Panc1 (cell line): ENCODE measurements around the gene NCKAP1.

Experiments
- POLR2AphosphoS5 ChIP-seq: IDR thresholded peaks from 2 replicates; pipeline ENCODE4 v1.6.1; 2012; ENCODE audit warnings: mild to moderate bottlenecking, low read depth, low read length, moderate library complexity
- SIN3A ChIP-seq: IDR thresholded peaks from 2 replicates; pipeline ENCODE4 v1.6.1; 2012; ENCODE audit warnings: low read depth, mild to moderate bottlenecking, low read length, moderate library complexity, borderline replicate concordance; ENCODE audit not compliant: insufficient read depth
- TF ChIP-seq, protein P1 (sequence below): fragments of 450-650 bp; IDR thresholded peaks from 2 replicates; pipeline ENCODE4 v1.5.1; 2017; ENCODE audit warnings: mild to moderate bottlenecking
- TF ChIP-seq, protein P2 (sequence below), 2 experiments: IDR thresholded peaks; 2 replicates each; pipeline ENCODE4 v1.6.1; 2011 to 2012; ENCODE audit warnings: low read depth in 2 of 2, control low read depth in 1 of 2, low read length in 1 of 2, mild to moderate bottlenecking in 1 of 2, moderate library complexity in 1 of 2; ENCODE audit not compliant: insufficient read depth in 1 of 2

DNA sequence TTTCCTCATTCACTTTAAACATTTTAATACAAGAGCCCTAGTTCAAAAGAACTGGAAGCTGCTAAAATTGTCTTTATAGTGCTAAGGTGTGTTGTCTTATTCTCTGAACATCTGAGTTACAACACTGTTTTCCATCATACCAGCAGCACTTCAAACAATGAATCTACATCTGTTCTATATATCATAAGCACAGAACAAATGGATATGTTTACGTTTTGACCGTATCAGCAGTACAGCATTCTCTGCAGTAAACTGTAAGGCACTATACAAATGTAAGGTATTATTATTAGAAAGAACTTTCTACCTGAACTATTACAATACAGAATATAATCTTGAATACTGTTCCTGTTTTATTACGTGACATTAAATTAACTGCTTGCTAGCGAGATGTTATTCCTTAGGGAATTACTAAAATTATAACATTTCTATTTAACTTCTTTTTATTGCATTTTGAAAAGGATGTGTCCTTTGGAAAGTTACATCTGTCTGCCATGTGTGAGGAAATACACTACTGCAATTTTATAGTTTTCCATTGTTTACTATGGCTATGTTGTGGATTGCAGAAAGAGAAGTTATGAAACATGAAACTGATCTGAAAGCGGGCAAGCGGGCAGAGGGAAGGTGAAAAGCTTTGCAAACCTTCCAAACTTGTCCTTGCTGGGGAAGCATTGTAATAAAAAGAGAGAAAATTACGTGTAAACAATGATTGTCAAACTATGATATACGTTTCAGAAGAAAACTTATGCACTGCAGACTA lies 13.7 kb downstream of the NCKAP1 start:
- TF ChIP-seq, protein P1, sequence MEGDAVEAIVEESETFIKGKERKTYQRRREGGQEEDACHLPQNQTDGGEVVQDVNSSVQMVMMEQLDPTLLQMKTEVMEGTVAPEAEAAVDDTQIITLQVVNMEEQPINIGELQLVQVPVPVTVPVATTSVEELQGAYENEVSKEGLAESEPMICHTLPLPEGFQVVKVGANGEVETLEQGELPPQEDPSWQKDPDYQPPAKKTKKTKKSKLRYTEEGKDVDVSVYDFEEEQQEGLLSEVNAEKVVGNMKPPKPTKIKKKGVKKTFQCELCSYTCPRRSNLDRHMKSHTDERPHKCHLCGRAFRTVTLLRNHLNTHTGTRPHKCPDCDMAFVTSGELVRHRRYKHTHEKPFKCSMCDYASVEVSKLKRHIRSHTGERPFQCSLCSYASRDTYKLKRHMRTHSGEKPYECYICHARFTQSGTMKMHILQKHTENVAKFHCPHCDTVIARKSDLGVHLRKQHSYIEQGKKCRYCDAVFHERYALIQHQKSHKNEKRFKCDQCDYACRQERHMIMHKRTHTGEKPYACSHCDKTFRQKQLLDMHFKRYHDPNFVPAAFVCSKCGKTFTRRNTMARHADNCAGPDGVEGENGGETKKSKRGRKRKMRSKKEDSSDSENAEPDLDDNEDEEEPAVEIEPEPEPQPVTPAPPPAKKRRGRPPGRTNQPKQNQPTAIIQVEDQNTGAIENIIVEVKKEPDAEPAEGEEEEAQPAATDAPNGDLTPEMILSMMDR = no peak
- TF ChIP-seq POLR2AphosphoS5 (no peak), SIN3A (no peak)
- TF ChIP-seq, protein P2, sequence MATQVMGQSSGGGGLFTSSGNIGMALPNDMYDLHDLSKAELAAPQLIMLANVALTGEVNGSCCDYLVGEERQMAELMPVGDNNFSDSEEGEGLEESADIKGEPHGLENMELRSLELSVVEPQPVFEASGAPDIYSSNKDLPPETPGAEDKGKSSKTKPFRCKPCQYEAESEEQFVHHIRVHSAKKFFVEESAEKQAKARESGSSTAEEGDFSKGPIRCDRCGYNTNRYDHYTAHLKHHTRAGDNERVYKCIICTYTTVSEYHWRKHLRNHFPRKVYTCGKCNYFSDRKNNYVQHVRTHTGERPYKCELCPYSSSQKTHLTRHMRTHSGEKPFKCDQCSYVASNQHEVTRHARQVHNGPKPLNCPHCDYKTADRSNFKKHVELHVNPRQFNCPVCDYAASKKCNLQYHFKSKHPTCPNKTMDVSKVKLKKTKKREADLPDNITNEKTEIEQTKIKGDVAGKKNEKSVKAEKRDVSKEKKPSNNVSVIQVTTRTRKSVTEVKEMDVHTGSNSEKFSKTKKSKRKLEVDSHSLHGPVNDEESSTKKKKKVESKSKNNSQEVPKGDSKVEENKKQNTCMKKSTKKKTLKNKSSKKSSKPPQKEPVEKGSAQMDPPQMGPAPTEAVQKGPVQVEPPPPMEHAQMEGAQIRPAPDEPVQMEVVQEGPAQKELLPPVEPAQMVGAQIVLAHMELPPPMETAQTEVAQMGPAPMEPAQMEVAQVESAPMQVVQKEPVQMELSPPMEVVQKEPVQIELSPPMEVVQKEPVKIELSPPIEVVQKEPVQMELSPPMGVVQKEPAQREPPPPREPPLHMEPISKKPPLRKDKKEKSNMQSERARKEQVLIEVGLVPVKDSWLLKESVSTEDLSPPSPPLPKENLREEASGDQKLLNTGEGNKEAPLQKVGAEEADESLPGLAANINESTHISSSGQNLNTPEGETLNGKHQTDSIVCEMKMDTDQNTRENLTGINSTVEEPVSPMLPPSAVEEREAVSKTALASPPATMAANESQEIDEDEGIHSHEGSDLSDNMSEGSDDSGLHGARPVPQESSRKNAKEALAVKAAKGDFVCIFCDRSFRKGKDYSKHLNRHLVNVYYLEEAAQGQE (IDR thresholded peaks at IDR 0.05; ENCODE audit: insufficient read depth in 1 of 2, low read depth in 2 of 2, low read length in 1 of 2) = no peak
